Colonic mucosa (tissue), 4 donors: ENCODE results near the gene HOXD10. TPM values are rescaled to one million over a fixed set of nuclear protein-coding genes. Genes with fewer than 3 reads are reported as not detected.
A peak's percentile ranks its signal among the peaks of the same experiment; 100 is the strongest.

ENCODE experiments used
- DNase-seq: peaks from one replicate; pipeline ENCODE4 v3.0.0-alpha.2; 2020
- H3K27ac ChIP-seq: fragments of 200-600 bp; one replicate; pipeline ENCODE4 v1.8.0; 2021
- H3K27me3 ChIP-seq: fragments of 200-600 bp; one replicate; pipeline ENCODE4 v1.8.0; 2021
- H3K36me3 ChIP-seq: fragments of 200-600 bp; one replicate; pipeline ENCODE4 v1.8.0; 2021
- H3K4me1 ChIP-seq: fragments of 200-600 bp; one replicate; pipeline ENCODE4 v1.8.0; 2021; ENCODE audit warnings: mild to moderate bottlenecking
- H3K4me3 ChIP-seq: fragments of 200-600 bp; one replicate; pipeline ENCODE4 v1.8.0; 2021
- H3K9ac ChIP-seq, 2 donors: one replicate each; pipeline ENCODE4 v1.7.0; 2013; ENCODE audit warnings: control low read depth in 2 of 2, low read depth in 2 of 2, low read length in 2 of 2
- H3K9me3 ChIP-seq: fragments of 200-600 bp; one replicate; pipeline ENCODE4 v1.8.0; 2021
- intact Hi-C: fragments of 100-400 bp; cut with DNase I; formaldehyde crosslinking; loops from one replicate; pipeline ENCODE4 v1.14.1; 2022
- total RNA-seq, 2 donors: library from RNA; stranded (reverse); fragmentation: NEBNext Ultra II Directional in 1 of 2; extraction: Animal tissue kit (Norgen Biotek cat#: 25700) in 1 of 2; gene quantifications; one replicate each; pipeline ENCODE4 v1.2.1, GENCODE V29; 2021
- TF ChIP-seq, protein P1 (sequence below): fragments of 200-600 bp; IDR thresholded peaks from one replicate; pipeline ENCODE4 v1.8.0; 2022; ENCODE audit warnings: antibody characterized with exemption, mild to moderate bottlenecking
- donor health status: healthy.
- donor health status: DM: no; HTN: no; CAD: no.
- donor health status: DM: no; HTN: no; CAD: no.

The HOXD10 gene
- total RNA-seq, 2 donors from 2014 or later: 0.32 to 1.9 TPM

DNA sequence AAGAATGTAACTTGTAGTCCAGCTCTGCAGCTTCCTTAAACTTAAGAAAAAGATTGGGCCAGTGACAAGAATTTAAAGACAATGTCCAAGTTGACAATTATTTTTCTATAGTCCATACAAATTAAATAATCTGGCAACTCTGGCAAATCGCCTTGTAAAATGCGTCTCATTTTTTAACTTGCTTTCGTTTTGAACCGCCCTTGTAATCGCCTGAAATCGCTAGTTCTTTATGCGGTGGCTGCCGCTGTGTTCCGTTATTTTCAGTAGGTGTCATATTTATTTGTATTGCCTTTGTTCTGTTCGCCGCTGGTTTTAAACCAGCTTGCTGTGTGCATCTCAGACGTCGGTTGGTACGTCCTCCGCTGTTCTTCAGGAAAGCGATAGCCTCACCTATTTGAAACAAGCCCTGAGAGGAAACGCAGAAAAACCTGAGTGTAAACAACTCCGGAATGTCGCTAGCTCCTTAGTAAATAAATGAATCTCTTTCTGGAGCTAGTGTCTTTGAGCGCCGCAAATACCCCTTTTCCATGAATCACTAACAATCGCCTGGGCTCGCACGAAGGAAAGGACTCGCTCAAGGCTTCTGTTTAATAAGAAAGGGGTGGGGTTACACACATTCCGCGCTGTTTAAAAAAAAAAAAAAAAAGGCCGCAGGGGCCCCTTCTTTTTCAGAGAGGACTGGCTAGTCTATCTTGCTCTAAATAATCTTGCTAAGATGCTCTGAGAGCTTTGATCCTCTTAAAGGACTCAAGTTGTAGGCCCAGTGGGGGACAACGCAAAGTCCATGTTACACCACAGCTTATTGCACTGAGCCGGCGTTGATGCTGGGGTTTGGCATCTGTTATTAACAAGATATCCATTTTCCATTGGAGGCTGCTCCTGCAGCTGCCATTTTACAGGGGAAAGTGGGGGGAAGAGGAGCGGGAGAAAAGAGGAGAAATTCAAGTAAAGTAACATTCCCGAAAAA, 15.9 kb downstream of the HOXD10 start:
- no peak for DNase-seq
- H3K27me3 ChIP-seq: peaks cover 29% of the 10 kb centered on the region
- H3K4me3 ChIP-seq: no peak overlapping the region
- intact Hi-C loops: no loop called here
- H3K9me3 ChIP-seq: no peaks in the 10 kb centered on the region
- no peak overlapping the region for H3K9ac ChIP-seq
- no peaks in the 10 kb centered on the region for H3K4me1 ChIP-seq
- H3K27ac ChIP-seq: no peak overlapping the region
- TF ChIP-seq, protein P1, sequence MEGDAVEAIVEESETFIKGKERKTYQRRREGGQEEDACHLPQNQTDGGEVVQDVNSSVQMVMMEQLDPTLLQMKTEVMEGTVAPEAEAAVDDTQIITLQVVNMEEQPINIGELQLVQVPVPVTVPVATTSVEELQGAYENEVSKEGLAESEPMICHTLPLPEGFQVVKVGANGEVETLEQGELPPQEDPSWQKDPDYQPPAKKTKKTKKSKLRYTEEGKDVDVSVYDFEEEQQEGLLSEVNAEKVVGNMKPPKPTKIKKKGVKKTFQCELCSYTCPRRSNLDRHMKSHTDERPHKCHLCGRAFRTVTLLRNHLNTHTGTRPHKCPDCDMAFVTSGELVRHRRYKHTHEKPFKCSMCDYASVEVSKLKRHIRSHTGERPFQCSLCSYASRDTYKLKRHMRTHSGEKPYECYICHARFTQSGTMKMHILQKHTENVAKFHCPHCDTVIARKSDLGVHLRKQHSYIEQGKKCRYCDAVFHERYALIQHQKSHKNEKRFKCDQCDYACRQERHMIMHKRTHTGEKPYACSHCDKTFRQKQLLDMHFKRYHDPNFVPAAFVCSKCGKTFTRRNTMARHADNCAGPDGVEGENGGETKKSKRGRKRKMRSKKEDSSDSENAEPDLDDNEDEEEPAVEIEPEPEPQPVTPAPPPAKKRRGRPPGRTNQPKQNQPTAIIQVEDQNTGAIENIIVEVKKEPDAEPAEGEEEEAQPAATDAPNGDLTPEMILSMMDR: no peak
- no peaks in the 10 kb centered on the region for H3K36me3 ChIP-seq

DNA sequence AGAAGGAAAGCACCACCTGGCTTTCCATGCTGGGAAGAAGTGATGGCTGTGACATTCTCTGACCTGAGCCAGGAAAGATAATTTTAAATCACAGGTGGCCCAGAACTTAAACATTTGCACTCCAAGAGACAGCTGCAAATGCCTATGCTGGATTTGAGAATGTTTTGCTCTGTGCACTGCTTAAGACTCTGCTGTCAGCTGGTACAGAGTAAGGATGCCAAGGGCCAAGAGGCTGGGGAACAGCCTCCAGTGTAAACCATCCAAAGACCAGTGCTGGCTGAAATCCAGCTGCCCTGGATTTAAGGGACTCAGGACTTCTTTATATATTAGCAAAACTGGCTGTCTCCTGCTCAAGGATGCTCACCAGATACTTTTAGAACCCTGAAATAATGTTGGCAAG, 16.8 kb downstream of the HOXD10 start:
- Histone ChIP-seq H3K9me3 (no peaks in the 10 kb centered on the region), H3K9ac (peak overlapping the region in 1 of 2 donors; percentile 1), H3K4me3 (no peak overlapping the region), H3K27ac (no peak overlapping the region), H3K36me3 (no peaks in the 10 kb centered on the region), H3K4me1 (no peaks in the 10 kb centered on the region), H3K27me3 (peaks cover 23% of the 10 kb centered on the region)
- no peak for DNase-seq
- TF ChIP-seq, protein P1: no peak
- intact Hi-C loops: no loop called here

DNA sequence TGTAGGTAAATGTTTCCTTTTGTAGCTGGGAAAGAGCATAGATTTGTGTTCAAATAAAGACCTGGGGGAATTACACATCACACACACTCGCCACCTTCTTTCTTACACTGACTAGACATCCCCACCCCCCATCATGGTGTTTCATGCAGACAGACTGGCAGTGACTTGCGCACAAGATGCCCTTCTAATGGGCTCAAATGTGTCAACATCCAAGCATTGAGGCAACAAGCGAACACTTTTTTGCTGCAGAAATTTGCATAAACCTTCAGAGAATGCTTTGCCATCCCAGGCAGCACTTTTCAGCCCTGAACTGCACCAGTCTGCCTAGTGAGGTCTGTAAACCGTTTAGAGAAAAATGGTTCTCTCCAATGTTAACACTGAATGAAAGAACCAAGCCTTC, 17.5 kb downstream of the HOXD10 start:
- Histone ChIP-seq H3K36me3 (no peaks in the 10 kb centered on the region), H3K4me1 (no peaks in the 10 kb centered on the region), H3K27me3 (peaks cover 19% of the 10 kb centered on the region), H3K9me3 (no peaks in the 10 kb centered on the region), H3K4me3 (no peak overlapping the region), H3K9ac (no peak overlapping the region), H3K27ac (no peak overlapping the region)
- TF ChIP-seq, protein P1: no peak
- no peak for DNase-seq
- intact Hi-C loops: no loop called here

DNA sequence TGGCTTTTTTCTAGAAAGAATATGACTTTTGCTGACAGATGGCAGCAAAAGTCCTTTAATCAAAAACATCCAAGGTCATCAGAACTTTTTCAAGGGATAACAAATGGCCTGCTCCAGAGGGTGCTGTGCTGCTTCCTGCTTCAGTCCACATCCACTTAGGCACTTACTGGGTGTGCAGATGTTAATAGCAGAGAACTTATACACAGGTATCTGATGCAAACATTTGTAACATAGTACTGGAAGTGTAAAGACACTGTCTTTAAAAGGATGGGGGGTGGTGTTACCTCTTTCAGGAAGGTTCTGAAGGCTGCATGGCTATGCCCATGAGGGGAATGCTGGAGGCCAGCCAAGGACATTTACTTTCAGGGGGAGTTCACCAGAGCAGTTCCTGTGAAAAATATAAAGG, 18.5 kb downstream of the HOXD10 start:
- intact Hi-C loops: no loop called here
- no peaks in the 10 kb centered on the region for H3K36me3 ChIP-seq
- H3K27me3 ChIP-seq: peaks cover 12% of the 10 kb centered on the region
- H3K9me3 ChIP-seq: no peaks in the 10 kb centered on the region
- no peak for DNase-seq
- H3K4me3 ChIP-seq: no peak overlapping the region
- TF ChIP-seq, protein P1: no peak
- no peaks in the 10 kb centered on the region for H3K4me1 ChIP-seq
- H3K9ac ChIP-seq: peak overlapping the region in 1 of 2 donors; percentile 28
- peak overlapping the region; percentile 46 for H3K27ac ChIP-seq

DNA sequence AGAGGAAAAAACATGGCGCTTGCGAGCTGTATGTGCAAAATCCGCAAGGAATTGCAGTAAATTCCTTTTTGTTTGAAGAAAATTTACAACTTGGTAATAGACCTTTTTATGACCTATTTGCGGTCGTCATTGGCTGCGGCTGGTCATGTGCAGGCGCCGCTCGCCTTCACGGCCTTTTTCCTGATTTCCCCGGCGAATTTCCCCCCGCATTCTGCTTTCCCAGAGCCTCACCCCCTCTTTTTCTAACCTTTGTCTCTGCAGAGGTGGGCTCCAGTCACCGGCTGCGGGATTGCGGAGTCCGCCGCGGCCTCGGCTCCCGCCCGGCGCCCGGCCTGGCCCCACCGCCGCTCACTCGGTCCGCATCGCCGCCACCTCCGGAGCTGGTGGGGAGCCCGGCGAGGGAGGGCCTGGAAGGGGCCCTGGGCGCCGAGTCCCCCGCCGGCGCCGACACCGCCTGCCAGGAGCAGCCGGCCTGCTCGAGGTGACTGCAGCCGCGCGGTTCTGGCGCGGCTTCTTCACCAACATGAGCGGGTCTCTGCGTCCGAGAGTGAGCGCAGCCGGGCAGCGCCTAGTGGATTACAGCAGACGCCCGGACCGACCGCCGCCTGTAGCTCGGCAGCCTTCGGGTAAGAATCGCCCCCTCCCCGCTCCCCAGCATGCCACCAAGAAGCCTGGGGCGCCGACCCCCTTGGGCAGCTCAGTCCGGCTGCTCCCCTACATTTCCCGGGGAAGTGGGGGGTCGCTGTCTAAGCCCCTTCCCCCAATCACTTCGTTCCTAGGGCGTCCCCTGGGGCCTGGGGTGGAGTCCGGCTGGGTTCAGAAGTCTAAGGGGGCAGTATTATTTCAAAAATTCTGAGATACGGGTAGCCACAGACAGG, 20.0 kb downstream of the HOXD10 start:
- TF ChIP-seq, protein P1: no peak
- peak overlapping the region; percentile 76 to 86 for H3K9ac ChIP-seq
- peak overlapping the region; percentile 82 for H3K27ac ChIP-seq
- intact Hi-C loops: no loop called here
- no peaks in the 10 kb centered on the region for H3K4me1 ChIP-seq
- peak; percentile 63 for DNase-seq
- H3K4me3 ChIP-seq: peak overlapping the region; percentile 60
- H3K9me3 ChIP-seq: no peaks in the 10 kb centered on the region
- H3K27me3 ChIP-seq: peaks cover 4% of the 10 kb centered on the region
- no peaks in the 10 kb centered on the region for H3K36me3 ChIP-seq
